ENCODE measurements around the gene TMEM156.

DNA sequence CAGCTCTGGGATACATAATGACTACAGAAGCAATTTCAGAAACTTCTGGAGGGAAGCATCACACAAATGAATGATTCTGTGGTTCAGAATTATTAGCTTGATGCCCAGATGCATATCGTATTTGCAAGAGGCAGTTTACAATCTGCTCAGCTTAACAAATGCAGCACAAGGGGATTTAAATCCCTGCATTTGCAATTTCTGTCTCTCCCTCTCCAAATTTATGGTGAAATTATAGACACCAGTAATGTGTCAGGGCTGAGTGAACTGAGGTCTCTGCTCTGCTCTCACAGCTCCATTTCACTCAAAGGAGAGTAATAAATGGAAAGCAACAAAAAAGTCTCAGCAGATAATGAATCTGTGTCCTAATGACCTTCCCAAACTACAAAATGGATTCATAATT, 80.2 kb downstream of the TMEM156 start:
- TF ChIP-seq, protein P1, sequence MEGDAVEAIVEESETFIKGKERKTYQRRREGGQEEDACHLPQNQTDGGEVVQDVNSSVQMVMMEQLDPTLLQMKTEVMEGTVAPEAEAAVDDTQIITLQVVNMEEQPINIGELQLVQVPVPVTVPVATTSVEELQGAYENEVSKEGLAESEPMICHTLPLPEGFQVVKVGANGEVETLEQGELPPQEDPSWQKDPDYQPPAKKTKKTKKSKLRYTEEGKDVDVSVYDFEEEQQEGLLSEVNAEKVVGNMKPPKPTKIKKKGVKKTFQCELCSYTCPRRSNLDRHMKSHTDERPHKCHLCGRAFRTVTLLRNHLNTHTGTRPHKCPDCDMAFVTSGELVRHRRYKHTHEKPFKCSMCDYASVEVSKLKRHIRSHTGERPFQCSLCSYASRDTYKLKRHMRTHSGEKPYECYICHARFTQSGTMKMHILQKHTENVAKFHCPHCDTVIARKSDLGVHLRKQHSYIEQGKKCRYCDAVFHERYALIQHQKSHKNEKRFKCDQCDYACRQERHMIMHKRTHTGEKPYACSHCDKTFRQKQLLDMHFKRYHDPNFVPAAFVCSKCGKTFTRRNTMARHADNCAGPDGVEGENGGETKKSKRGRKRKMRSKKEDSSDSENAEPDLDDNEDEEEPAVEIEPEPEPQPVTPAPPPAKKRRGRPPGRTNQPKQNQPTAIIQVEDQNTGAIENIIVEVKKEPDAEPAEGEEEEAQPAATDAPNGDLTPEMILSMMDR (IDR thresholded peaks at IDR 0.05; ENCODE audit: poor library complexity, severe bottlenecking), result no peak
- TF ChIP-seq POLR2AphosphoS5 (IDR thresholded peaks at IDR 0.05) (no peak), EZH2 (IDR thresholded peaks at IDR 0.05; ENCODE audit: borderline replicate concordance, insufficient read depth, low read length, poor library complexity, severe bottlenecking) (no peak), RAD21 (conservative IDR thresholded peaks at IDR 0.05) (no peak), TAF1 (IDR thresholded peaks at IDR 0.05; ENCODE audit: low read depth) (no peak), EP300 (conservative IDR thresholded peaks at IDR 0.05; ENCODE audit: poor library complexity, severe bottlenecking) (no peak), REST (IDR thresholded peaks at IDR 0.05; ENCODE audit: borderline replicate concordance) (no peak), MXI1 (conservative IDR thresholded peaks at IDR 0.05; ENCODE audit: poor library complexity, severe bottlenecking) (no peak), SMC3 (conservative IDR thresholded peaks at IDR 0.05; ENCODE audit: poor library complexity) (no peak)

Data from neural cell (in vitro differentiated cells).